NCI-H345 (cell line): ENCODE results near the gene JMJD1C.
"Not testable (repeated sequence)": the region's sequence is repeated elsewhere in the genome, so short reads cannot be mapped to it uniquely, and the experiment has no call there.

Experiments used
- DNase-seq: peaks from one replicate; lab custom pipeline; 2025; lab: John Stamatoyannopoulos, UW

The JMJD1C gene

GRCh38 chr10:63393050-63393449 lies 72.7 kb downstream of the JMJD1C start:
- DNase-seq = no peak

- no peak for DNase-seq
Observed at GRCh38 chr10:63392224-63392623, 73.6 kb downstream of the JMJD1C start.

GRCh38 chr10:63391812-63392211 lies 74.0 kb downstream of the JMJD1C start:
- no peak for DNase-seq

GRCh38 chr10:63390521-63390920 lies 75.3 kb downstream of the JMJD1C start:
- no peak for DNase-seq

- no peak for DNase-seq
Observed at GRCh38 chr10:63388421-63389031, 77.3 kb downstream of the JMJD1C start.

GRCh38 chr10:63385254-63385653 lies 80.5 kb downstream of the JMJD1C start:
- no peak for DNase-seq

GRCh38 chr10:63384675-63385074 lies 81.1 kb downstream of the JMJD1C start:
- DNase-seq = no peak

- no peak for DNase-seq
Observed at GRCh38 chr10:63384001-63384400, 81.8 kb downstream of the JMJD1C start.

- DNase-seq = no peak
Observed at GRCh38 chr10:63383141-63383540, 82.6 kb downstream of the JMJD1C start.

GRCh38 chr10:63382066-63382465 lies 83.7 kb downstream of the JMJD1C start:
- no peak for DNase-seq

- DNase-seq = not testable (repeated sequence)
Observed at GRCh38 chr10:63377305-63377661, 88.5 kb downstream of the JMJD1C start.

GRCh38 chr10:63376560-63377304 lies 89.0 kb downstream of the JMJD1C start:
- no peak for DNase-seq

GRCh38 chr10:63375859-63376258 lies 89.9 kb downstream of the JMJD1C start:
- no peak for DNase-seq

- DNase-seq = no peak
Observed at GRCh38 chr10:63375458-63375857, 90.3 kb downstream of the JMJD1C start.

GRCh38 chr10:63374991-63375390 lies 90.8 kb downstream of the JMJD1C start:
- no peak for DNase-seq

- DNase-seq = no peak
Observed at GRCh38 chr10:63373176-63373575, 92.6 kb downstream of the JMJD1C start.

- no peak for DNase-seq
Observed at GRCh38 chr10:63369711-63370110, 96.1 kb downstream of the JMJD1C start.

- DNase-seq = no peak
Observed at GRCh38 chr10:63368365-63368764, 97.4 kb downstream of the JMJD1C start.

GRCh38 chr10:63366933-63367332 lies 98.8 kb downstream of the JMJD1C start:
- no peak for DNase-seq

- no peak for DNase-seq
Observed at GRCh38 chr10:63365976-63366765, 99.6 kb downstream of the JMJD1C start.

- DNase-seq = no peak
Observed at GRCh38 chr10:63364918-63365317, 100.9 kb downstream of the JMJD1C start.

GRCh38 chr10:63363951-63364350 lies 101.8 kb downstream of the JMJD1C start:
- DNase-seq = no peak

GRCh38 chr10:63355682-63356081 lies 110.1 kb downstream of the JMJD1C start:
- no peak for DNase-seq
